RWPE2 (cell line): ENCODE results near the gene EDEM2.
"Not testable (repeated sequence)": the region's sequence is repeated elsewhere in the genome, so short reads cannot be mapped to it uniquely, and the experiment has no call there.

Experiments
- ATAC-seq: fragments of 200-7000 bp; cut with Tn5 transposase; 3 replicates; pipeline ENCODE4 v1.9.1; 2021; ENCODE audit warnings: low read depth
- DNase-seq: peaks from one replicate; pipeline ENCODE4 v3.0.0-alpha.2; 2020; ENCODE audit warnings: low spot score
- H3K27ac ChIP-seq: fragments of 450-650 bp; 2 replicates; pipeline ENCODE4 v1.5.1; 2017; ENCODE audit warnings: mild to moderate bottlenecking; ENCODE audit not compliant: poor library complexity, severe bottlenecking
- H3K27me3 ChIP-seq: fragments of 250-450 bp; sonication (Bioruptor Pico); 2 replicates; pipeline ENCODE4 v1.5.1; 2021; ENCODE audit warnings: mild to moderate bottlenecking, moderate library complexity; ENCODE audit not compliant: insufficient read depth, poor library complexity, severe bottlenecking
- H3K36me3 ChIP-seq: fragments of 250-450 bp; sonication (Bioruptor Pico); 2 replicates; pipeline ENCODE4 v1.5.1; 2020; ENCODE audit warnings: low read depth, mild to moderate bottlenecking, moderate library complexity
- H3K4me1 ChIP-seq: fragments of 250-450 bp; sonication (Bioruptor Pico); 2 replicates; pipeline ENCODE4 v1.5.1; 2021; ENCODE audit warnings: mild to moderate bottlenecking, moderate library complexity; ENCODE audit not compliant: insufficient read depth, poor library complexity, severe bottlenecking
- H3K4me3 ChIP-seq: fragments of 250-450 bp; sonication (Bioruptor Pico); 2 replicates; pipeline ENCODE4 v1.5.1; 2021; ENCODE audit warnings: mild to moderate bottlenecking, moderate library complexity; ENCODE audit not compliant: severe bottlenecking
- H3K9me3 ChIP-seq: fragments of 250-450 bp; sonication (Bioruptor Pico); 2 replicates; pipeline ENCODE4 v1.5.1; 2021; ENCODE audit warnings: mild to moderate bottlenecking, moderate library complexity; ENCODE audit not compliant: severe bottlenecking
- CTCF ChIP-seq: fragments of 450-650 bp; IDR thresholded peaks from one replicate; pipeline ENCODE4 v1.5.1; 2017; ENCODE audit warnings: mild to moderate bottlenecking, moderate library complexity; ENCODE audit not compliant: poor library complexity, severe bottlenecking

EDEM2 gene

DNA sequence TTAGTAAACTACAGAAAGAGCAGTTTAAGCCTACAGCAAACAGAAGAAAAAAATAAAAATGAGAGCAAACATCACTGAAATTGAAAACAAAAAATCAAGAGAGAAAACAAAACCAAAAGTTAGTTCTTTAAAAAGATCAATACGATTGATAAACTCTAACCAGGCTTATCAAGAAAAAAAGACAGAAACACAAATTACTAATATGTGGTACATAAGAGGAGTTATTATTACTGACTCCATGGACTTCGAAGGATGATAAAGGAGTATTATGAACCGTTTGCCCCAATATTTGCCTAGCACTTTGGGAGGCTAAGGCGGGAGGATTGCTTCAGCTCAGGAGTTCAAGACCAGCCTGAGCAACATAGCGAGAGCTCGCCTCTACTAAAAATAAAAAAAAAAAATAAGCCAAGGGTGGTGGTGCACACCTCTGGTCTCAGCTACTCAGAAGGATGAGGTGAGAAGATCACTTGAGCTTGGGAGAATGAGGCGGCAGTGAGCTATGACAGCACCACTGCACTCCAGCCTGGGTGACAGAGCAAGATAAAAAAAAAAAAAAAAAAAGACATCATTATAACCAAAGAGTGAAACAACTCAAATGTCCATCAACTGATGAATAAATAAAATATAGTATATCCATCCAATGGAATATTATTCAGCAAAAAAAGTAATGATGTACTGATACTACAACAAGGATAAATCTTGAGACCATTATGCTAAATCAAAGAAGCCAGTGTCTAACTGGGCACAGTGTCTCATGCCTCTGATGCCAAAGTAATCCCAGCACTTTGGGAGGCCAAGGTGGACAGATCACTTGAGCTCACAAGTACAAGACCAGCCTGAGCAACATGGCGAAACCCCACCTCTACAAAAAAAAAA is 67.4 kb downstream of the EDEM2 start:
- DNase-seq (no peak), ATAC-seq (no peak)
- Histone ChIP-seq H3K4me1 (peaks cover 6% of the 10 kb centered on the region), H3K27ac (no peak overlapping the region), H3K36me3 (peaks cover 54% of the 10 kb centered on the region), H3K9me3 (no peaks in the 10 kb centered on the region), H3K4me3 (no peak overlapping the region), H3K27me3 (no peaks in the 10 kb centered on the region)
- no peak for TF ChIP-seq CTCF

DNA sequence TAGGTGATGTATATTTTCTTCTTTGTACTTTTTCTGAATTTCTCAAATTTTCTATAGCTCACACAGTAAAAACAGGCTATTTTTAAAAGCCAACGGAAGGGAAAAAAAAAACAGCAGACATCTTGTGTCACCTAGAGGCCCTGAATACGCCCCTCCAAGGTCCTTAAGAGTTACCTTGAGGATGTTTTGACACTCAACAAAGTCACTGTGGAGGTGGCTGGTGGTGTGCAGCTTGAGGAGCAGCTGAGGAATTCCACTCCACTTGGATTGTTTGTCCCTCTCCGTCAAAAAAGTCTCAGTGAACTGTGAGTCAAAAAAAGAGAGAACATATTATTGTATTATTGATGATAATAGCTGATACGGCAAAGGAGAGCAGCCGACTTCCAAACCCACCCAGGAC is 69.3 kb downstream of the EDEM2 start:
- peaks cover 63% of the 10 kb centered on the region for H3K36me3 ChIP-seq
- DNase-seq (no peak), ATAC-seq (no peak)
- H3K27ac ChIP-seq: no peak overlapping the region
- H3K27me3 ChIP-seq: no peaks in the 10 kb centered on the region
- H3K4me3 ChIP-seq: no peak overlapping the region
- H3K4me1 ChIP-seq: peaks cover 3% of the 10 kb centered on the region
- no peaks in the 10 kb centered on the region for H3K9me3 ChIP-seq
- TF ChIP-seq CTCF: no peak

- Histone ChIP-seq H3K27me3 (no peaks in the 10 kb centered on the region), H3K27ac (no peak overlapping the region), H3K9me3 (no peaks in the 10 kb centered on the region), H3K36me3 (peaks cover 60% of the 10 kb centered on the region), H3K4me1 (no peaks in the 10 kb centered on the region), H3K4me3 (no peak overlapping the region)
- no peak for TF ChIP-seq CTCF
- ATAC-seq (no peak), DNase-seq (no peak)
These were observed 69.8 kb downstream of the EDEM2 start for GRCh38 chr20:35077341-35077740.

GRCh38 chr20:35071436-35072153 is 75.5 kb downstream of the EDEM2 start:
- peaks cover 71% of the 10 kb centered on the region for H3K36me3 ChIP-seq

GRCh38 chr20:35066194-35066593 is 80.9 kb downstream of the EDEM2 start:
- no peak for TF ChIP-seq CTCF
- ATAC-seq (no peak), DNase-seq (no peak)
- no peaks in the 10 kb centered on the region for H3K9me3 ChIP-seq
- H3K36me3 ChIP-seq: peaks cover 82% of the 10 kb centered on the region
- H3K27ac ChIP-seq: no peak overlapping the region
- no peaks in the 10 kb centered on the region for H3K27me3 ChIP-seq
- H3K4me3 ChIP-seq: no peak overlapping the region
- H3K4me1 ChIP-seq: no peaks in the 10 kb centered on the region

More at GRCh38 chr20:35071436-35072153, 75.5 kb downstream of the EDEM2 start:
- H3K4me1 ChIP-seq, DNase-seq, H3K27me3 ChIP-seq, ATAC-seq, H3K27ac ChIP-seq, H3K4me3 ChIP-seq, H3K9me3 ChIP-seq: not testable (repeated sequence)
